A673 (cell line): ENCODE measurements around the gene MYOZ2. TPM values are rescaled to one million over a fixed set of nuclear protein-coding genes. Genes with fewer than 3 reads are reported as not detected.

ENCODE experiments used
- BruUV-seq: library from RNA; stranded (reverse); fragments of 400-500 nt; replicated peaks from 2 replicates; lab custom pipeline; 2021; lab: Mats Ljungman, UMichigan
- CTCF ChIA-PET: fragments of 300-600 bp; sonication (Branson Sonifier 250); formaldehyde crosslinking; loops from one replicate; lab custom pipeline; 2022; ENCODE audit warnings: antibody characterized with exemption; lab: Charles Lee
- POLR2A ChIA-PET: fragments of 300-600 bp; sonication (Branson Sonifier 250); formaldehyde crosslinking; loops from one replicate; lab custom pipeline; 2022; ENCODE audit warnings: antibody characterized with exemption; ENCODE audit not compliant: low non-redundant PET; lab: Charles Lee
- DNase-seq: peaks from one replicate; pipeline ENCODE4 v3.0.0-alpha.2; 2015; ENCODE audit warnings: low spot score
- H3K27ac ChIP-seq: fragments of 200-600 bp; sonication (generic); 2 replicates; pipeline ENCODE4 v1.5.1; 2016; ENCODE audit warnings: mixed run types, low read depth, mild to moderate bottlenecking, mixed read lengths, antibody characterized with exemption, low read length; ENCODE audit not compliant: poor library complexity, severe bottlenecking
- H3K27me3 ChIP-seq: fragments of 200-600 bp; sonication (generic); replicated peaks from 2 replicates; pipeline ENCODE4 v1.6.1; 2017; ENCODE audit warnings: mixed run types, low read depth, mild to moderate bottlenecking, mixed read lengths, antibody characterized with exemption, low read length; ENCODE audit not compliant: insufficient read depth, poor library complexity
- H3K36me3 ChIP-seq: fragments of 200-600 bp; sonication (generic); 2 replicates; pipeline ENCODE4 v1.6.1; 2016; ENCODE audit warnings: mixed run types, mild to moderate bottlenecking, mixed read lengths, antibody characterized with exemption, low read length; ENCODE audit not compliant: insufficient read depth, poor library complexity, severe bottlenecking
- H3K4me1 ChIP-seq: fragments of 200-600 bp; sonication (generic); 2 replicates; pipeline ENCODE4 v1.6.1; 2017; ENCODE audit warnings: mixed run types, mild to moderate bottlenecking, mixed read lengths, antibody characterized with exemption, low read length; ENCODE audit not compliant: insufficient read depth, poor library complexity, severe bottlenecking
- H3K4me3 ChIP-seq: fragments of 200-600 bp; sonication (generic); 2 replicates; pipeline ENCODE4 v1.5.1; 2016; ENCODE audit warnings: low read depth, mixed run types, mild to moderate bottlenecking, mixed read lengths, low read length; ENCODE audit not compliant: poor library complexity, severe bottlenecking
- H3K9me3 ChIP-seq: fragments of 200-600 bp; sonication (generic); 2 replicates; pipeline ENCODE4 v1.6.1; 2016; ENCODE audit warnings: mixed run types, low read depth, mild to moderate bottlenecking, mixed read lengths, antibody characterized with exemption, low read length; ENCODE audit not compliant: poor library complexity, severe bottlenecking
- EZH2 ChIP-seq: fragments of 200-600 bp; sonication (generic); IDR thresholded peaks from 2 replicates; pipeline ENCODE4 v1.6.1; 2017; ENCODE audit warnings: borderline replicate concordance, low read depth, mild to moderate bottlenecking, mixed read lengths, antibody characterized with exemption, low read length; ENCODE audit not compliant: poor library complexity, severe bottlenecking
- intact Hi-C: fragments of 100-400 bp; cut with micrococcal nuclease; formaldehyde crosslinking; loops from one replicate; pipeline ENCODE4 v1.10.0; 2022; ENCODE audit not compliant: unreplicated experiment
- total RNA-seq: library from RNA; stranded (reverse); gene quantifications from 2 replicates; pipeline ENCODE4 v1.2.3, GENCODE V29; 2021
- TF ChIP-seq, protein P1 (sequence below): fragments of 300-800, 200-600 bp; sonication (generic); conservative IDR thresholded peaks from 2 replicates; pipeline ENCODE4 v1.5.1; 2017; ENCODE audit warnings: low read depth, mild to moderate bottlenecking, antibody characterized with exemption, low read length, moderate library complexity, mixed read lengths

The MYOZ2 gene
- total RNA-seq, 1 experiment from 2014 or later = not detected

DNA sequence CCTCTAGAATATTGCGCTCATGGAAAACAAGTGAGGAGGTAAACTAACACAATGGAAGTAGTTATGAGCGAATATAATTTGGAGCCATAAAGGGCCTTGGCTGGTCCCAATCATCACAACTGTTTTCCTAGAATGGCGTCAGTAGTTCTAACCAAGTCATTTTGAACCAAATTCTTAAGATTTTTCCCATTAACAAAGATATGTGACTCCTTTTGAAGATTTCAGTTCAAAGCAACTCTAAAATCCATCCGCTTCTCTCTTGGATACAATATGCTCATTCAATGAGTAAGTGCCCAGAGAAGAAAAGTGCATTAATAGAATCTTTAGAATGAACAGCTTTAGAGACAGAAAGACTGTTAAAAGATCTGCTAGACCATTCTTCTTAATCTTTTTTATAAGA lies 19.6 kb upstream of the MYOZ2 start:
- Histone ChIP-seq H3K27ac (no peak overlapping the region), H3K36me3 (no peaks in the 10 kb centered on the region), H3K4me1 (no peaks in the 10 kb centered on the region), H3K9me3 (no peaks in the 10 kb centered on the region), H3K4me3 (no peak overlapping the region), H3K27me3 (no peaks in the 10 kb centered on the region)
- intact Hi-C loops = no loop called here
- ChIA-PET POLR2A (no interaction called here), CTCF (no interaction called here)
- no peak for TF ChIP-seq EZH2
- TF ChIP-seq, protein P1, sequence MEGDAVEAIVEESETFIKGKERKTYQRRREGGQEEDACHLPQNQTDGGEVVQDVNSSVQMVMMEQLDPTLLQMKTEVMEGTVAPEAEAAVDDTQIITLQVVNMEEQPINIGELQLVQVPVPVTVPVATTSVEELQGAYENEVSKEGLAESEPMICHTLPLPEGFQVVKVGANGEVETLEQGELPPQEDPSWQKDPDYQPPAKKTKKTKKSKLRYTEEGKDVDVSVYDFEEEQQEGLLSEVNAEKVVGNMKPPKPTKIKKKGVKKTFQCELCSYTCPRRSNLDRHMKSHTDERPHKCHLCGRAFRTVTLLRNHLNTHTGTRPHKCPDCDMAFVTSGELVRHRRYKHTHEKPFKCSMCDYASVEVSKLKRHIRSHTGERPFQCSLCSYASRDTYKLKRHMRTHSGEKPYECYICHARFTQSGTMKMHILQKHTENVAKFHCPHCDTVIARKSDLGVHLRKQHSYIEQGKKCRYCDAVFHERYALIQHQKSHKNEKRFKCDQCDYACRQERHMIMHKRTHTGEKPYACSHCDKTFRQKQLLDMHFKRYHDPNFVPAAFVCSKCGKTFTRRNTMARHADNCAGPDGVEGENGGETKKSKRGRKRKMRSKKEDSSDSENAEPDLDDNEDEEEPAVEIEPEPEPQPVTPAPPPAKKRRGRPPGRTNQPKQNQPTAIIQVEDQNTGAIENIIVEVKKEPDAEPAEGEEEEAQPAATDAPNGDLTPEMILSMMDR = no peak
- no TSS peak for BruUV-seq
- DNase-seq = no peak

DNA sequence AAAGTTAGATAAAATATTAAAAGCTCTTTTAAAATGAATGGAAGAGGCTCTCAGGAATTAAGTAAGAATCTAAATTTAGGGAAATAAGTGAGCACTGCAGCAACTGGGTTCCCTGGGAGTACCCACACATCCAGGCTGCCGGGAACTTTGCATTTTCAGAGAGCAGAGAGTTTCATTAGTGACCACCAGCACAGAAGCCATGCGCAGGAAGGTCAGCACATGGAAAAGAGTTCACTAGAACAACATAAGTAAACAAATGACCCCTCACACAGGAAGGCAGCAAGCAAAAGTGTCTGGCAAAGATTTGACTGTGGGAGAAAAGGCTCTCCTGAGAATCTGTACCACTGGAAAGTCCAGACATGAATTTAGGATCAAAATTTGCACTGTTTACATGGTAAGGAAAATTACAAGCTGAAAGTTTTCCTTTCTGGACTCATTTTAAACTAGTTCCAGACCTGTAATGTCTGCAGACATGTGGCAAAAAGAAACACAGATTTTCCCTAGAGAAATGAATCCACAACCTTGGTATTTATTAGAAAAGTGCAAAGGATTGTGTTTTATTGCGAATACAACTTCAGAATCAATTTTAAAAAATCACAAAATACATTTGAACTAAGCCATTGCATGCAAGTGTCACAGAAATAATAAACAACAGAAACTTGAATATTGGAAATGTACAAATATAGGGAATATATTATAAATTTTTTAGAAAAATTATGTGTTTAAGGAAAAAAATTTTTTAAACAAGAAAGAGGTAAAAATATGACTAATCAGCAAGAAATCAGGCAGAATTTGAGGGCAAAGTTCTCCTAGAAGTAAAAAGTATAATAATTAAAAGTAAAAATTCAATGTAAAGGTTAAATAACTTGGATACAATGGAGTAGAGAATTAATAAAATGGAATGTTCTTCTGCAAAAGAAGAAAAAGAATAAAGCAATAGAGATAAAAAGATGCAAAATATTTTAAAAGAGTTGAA lies 18.4 kb upstream of the MYOZ2 start:
- H3K9me3 ChIP-seq = no peaks in the 10 kb centered on the region
- no peaks in the 10 kb centered on the region for H3K36me3 ChIP-seq
- no TSS peak for BruUV-seq
- no peaks in the 10 kb centered on the region for H3K4me1 ChIP-seq
- ChIA-PET CTCF (no interaction called here), POLR2A (no interaction called here)
- intact Hi-C loops = no loop called here
- DNase-seq = no peak
- H3K27ac ChIP-seq = no peak overlapping the region
- H3K27me3 ChIP-seq = no peaks in the 10 kb centered on the region
- TF ChIP-seq, protein P1 = no peak
- no peak for TF ChIP-seq EZH2
- no peak overlapping the region for H3K4me3 ChIP-seq

DNA sequence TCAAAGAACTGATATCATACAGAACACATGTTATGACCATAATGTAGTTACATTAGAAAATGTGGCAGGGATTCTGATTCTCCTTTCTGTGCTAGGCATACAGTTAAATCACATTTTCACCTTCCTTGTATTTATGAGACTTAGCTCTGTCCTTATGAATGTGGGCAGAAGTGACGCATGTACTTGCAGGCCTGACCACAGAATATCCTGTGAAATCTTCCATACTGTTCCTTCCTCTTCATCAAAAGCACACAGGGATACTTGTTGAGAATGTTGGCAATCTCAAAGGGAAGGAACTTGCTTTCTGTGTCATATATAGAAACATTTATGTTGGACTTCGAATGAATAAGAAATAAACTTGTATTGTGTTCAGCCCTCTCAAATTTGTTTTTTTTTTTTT lies 17.2 kb upstream of the MYOZ2 start:
- ChIA-PET POLR2A (no interaction called here), CTCF (no interaction called here)
- DNase-seq = no peak
- H3K4me3 ChIP-seq = no peak overlapping the region
- intact Hi-C loops = no loop called here
- no peak for TF ChIP-seq EZH2
- TF ChIP-seq, protein P1 = no peak
- H3K4me1 ChIP-seq = no peaks in the 10 kb centered on the region
- no TSS peak for BruUV-seq
- no peaks in the 10 kb centered on the region for H3K36me3 ChIP-seq
- H3K27me3 ChIP-seq = no peaks in the 10 kb centered on the region
- H3K27ac ChIP-seq = no peak overlapping the region
- H3K9me3 ChIP-seq = no peaks in the 10 kb centered on the region
